Measurements from ENCODE around the gene SULT1C3. TPM values are rescaled to one million over a fixed set of nuclear protein-coding genes. Genes with fewer than 3 reads are reported as not detected.

The SULT1C3 gene
- total RNA-seq, 2 donors from 2014 or later = not detected

DNA sequence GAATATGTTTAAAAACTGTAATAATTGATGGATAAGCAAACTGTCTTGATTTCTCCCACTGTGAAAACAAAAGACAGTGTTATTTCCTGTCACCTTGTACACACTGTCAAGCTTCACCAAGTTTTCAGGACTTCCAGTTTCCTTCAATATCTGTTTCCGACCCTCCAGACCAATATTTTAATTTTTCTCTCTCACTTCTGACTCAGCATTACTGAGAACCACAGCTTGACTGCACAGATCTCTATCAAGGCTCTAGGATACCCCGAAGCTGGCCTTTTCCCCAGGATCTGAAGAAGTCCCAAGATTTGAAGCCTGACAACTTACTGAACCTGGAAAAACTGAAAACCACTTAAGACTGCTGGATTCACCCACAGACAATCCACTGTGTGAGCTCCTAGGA lies 13.2 kb upstream of the SULT1C3 start:
- ATAC-seq (replicated peaks) = no peak
- H3K36me3 Mint-ChIP-seq (ENCODE audit: low read depth) = no peaks in the 10 kb centered on the region
- no peak overlapping the region for H3K27ac Mint-ChIP-seq
- H3K4me3 Mint-ChIP-seq = no peak overlapping the region
- peaks cover 15% of the 10 kb centered on the region for H3K9me3 Mint-ChIP-seq
- peaks cover 39% of the 10 kb centered on the region for H3K27me3 Mint-ChIP-seq
- H3K4me1 Mint-ChIP-seq = no peaks in the 10 kb centered on the region

DNA sequence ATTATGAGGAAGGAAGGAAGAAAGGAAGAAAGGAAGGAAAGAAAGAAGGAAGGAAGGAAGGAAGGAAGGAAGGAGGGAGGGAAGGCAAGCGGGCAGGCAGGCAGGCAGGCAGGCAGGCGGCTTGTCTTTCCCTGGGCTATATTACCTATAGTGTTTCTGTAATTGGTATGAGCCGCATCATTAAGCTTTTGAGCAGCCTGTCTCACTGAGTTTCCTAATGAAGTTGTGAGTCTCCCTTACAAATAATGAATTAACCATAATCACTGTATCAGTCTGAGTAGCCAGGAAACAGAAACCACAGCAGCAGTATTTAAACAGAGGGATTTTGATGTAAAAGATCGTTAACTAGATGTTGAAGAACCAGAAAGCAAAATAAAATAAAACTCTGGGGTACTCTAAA lies 11.8 kb upstream of the SULT1C3 start:
- H3K4me3 Mint-ChIP-seq = no peak overlapping the region
- H3K9me3 Mint-ChIP-seq = peaks cover 9% of the 10 kb centered on the region
- H3K36me3 Mint-ChIP-seq (ENCODE audit: low read depth) = no peaks in the 10 kb centered on the region
- no peaks in the 10 kb centered on the region for H3K4me1 Mint-ChIP-seq
- no peak for ATAC-seq (replicated peaks)
- H3K27ac Mint-ChIP-seq = no peak overlapping the region
- peaks cover 37% of the 10 kb centered on the region for H3K27me3 Mint-ChIP-seq

DNA sequence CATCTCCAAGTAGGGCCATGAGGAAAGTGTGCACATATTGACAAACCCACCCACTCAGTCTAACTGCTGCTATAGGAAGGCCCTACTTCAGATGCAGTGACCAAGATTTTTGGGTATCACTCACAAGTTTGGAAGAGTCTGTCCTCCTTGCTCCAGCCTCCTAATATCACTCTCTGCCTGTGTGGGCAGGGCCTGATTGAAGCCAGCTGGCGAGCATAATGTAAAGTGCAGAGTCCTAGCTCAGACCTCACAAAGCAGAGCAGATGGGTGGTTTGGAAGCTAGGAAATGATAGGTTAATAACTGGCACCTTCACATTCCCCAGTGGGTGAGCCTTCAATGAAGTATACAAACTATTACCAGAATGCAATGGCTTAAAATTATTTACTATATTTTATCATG lies 11.2 kb upstream of the SULT1C3 start:
- no peak for ATAC-seq (replicated peaks)
- Mint-ChIP-seq H3K27me3 (peaks cover 33% of the 10 kb centered on the region), H3K4me1 (no peaks in the 10 kb centered on the region), H3K36me3 (ENCODE audit: low read depth) (no peaks in the 10 kb centered on the region), H3K27ac (no peak overlapping the region), H3K4me3 (no peak overlapping the region), H3K9me3 (peaks cover 5% of the 10 kb centered on the region)

DNA sequence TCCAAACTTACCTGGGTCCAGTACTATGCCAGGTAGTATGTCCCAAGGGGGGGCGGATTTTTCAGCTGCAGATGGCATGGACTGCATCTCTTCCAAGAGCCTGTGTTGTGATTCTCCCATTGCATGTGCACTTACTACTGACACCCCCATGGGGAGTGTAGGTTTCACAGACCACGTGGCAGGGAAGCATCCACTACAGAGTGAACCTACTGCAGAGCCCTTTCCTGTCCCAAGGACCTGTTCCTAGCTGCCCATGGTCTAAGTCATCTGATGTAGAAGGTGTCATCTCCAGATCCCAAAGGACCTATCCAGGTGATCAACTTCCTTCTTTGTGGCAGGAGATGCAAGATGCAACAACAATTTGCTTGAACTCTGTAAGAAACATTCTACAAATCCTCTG lies 9.9 kb upstream of the SULT1C3 start:
- Mint-ChIP-seq H3K4me3 (no peak overlapping the region), H3K27ac (no peak overlapping the region), H3K9me3 (no peaks in the 10 kb centered on the region), H3K36me3 (ENCODE audit: low read depth) (no peaks in the 10 kb centered on the region), H3K27me3 (peaks cover 27% of the 10 kb centered on the region), H3K4me1 (no peaks in the 10 kb centered on the region)
- no peak for ATAC-seq (replicated peaks)

DNA sequence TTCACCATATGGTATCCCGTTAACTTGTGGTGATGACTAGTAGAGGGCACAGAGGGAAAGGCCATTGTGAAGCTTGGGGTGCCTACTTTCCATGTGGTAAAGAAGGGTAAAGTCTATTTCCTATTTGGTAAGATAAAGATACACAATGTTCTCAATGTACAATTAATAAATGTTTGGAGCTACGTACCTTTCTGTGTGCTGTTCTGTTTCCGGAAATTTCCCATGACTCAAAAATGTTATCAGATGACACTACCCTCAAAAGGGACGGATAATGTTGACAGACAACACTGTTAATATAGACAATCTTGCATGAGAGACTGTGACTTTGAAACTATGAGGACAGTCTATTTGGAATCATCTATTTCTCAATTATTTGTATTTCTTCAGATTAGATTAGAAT lies 4.2 kb upstream of the SULT1C3 start:
- Mint-ChIP-seq H3K4me1 (no peaks in the 10 kb centered on the region), H3K9me3 (no peaks in the 10 kb centered on the region), H3K27ac (no peak overlapping the region), H3K27me3 (peaks cover 6% of the 10 kb centered on the region), H3K36me3 (ENCODE audit: low read depth) (no peaks in the 10 kb centered on the region), H3K4me3 (no peak overlapping the region)
- ATAC-seq (replicated peaks) = no peak

DNA sequence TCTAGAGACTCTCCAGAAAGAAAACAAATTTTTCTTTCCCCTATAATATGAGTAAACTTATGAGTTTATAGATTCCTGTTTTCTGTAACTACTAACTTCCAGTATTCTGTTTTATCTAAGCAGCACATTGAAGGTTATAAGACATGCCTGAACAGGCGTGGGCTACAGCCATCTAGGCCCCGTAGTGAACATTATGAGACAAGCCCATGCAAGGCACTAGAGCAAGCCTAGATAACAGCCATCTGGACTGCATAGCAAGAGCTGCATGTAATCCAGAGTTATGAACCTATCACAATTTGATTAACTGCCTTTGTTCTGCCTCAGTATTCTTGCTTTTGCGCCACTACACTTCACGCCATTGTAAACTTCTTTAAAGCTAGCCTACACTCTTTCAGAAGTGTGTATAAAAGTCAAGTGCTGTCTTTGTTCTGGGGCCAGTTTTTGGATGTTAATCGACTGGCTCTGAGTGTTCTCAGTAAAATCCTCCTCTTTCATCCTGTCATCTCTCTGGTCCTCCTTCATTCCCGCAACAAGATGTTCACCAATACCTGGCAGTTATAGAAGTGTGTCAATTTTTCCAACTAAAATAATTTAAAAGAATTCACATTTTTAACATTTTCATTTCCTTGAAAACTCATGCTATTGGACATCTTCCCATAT lies 3.0 kb upstream of the SULT1C3 start:
- peaks cover 3% of the 10 kb centered on the region for H3K27me3 Mint-ChIP-seq
- H3K36me3 Mint-ChIP-seq (ENCODE audit: low read depth) = no peaks in the 10 kb centered on the region
- H3K27ac Mint-ChIP-seq = no peak overlapping the region
- H3K9me3 Mint-ChIP-seq = no peaks in the 10 kb centered on the region
- ATAC-seq (replicated peaks) = no peak
- H3K4me3 Mint-ChIP-seq = no peak overlapping the region
- no peaks in the 10 kb centered on the region for H3K4me1 Mint-ChIP-seq

DNA sequence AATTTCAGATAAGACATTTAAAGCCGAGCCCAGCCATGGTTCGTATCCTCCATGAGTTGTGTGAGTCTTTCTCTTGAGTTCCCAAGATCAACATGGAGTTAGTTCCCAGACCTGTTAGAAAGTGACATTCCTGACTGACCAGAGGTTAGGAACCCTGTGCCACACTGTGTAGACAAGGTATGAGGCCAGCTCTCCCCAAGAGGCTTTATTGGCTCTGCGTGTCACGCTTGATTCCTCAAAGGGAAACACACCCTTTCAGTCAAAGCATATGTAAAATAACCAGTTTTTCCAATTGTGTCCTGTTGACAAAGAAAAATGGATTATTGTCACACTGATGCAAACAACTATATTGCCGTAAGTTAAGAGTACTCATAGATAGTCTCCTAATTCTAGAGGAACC lies 1.2 kb downstream of the SULT1C3 start:
- Mint-ChIP-seq H3K27ac (no peak overlapping the region), H3K9me3 (peaks cover 3% of the 10 kb centered on the region), H3K4me1 (no peaks in the 10 kb centered on the region), H3K4me3 (no peak overlapping the region), H3K36me3 (ENCODE audit: low read depth) (no peaks in the 10 kb centered on the region), H3K27me3 (peaks cover 8% of the 10 kb centered on the region)
- ATAC-seq (replicated peaks) = no peak

DNA sequence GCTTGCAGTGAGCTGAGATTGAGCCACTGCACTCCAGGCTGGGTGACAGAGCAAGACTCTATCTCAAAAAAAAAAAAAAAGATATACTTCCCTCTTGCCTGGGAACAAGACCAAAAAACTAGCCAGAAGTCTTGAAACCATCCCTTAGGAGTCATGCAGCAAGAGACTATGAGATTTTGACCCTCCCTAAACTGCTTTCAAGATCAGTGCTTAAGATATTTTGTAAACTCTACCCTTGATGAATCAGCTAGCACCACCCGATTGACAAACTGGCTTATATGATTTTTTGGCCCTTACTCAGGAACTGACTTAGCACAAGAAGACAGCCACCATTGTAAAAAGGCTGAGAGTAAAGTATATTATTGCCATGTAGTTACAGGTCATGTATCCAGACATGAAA lies 3.8 kb downstream of the SULT1C3 start:
- no peak overlapping the region for H3K27ac Mint-ChIP-seq
- no peak overlapping the region for H3K4me3 Mint-ChIP-seq
- peaks cover 21% of the 10 kb centered on the region for H3K27me3 Mint-ChIP-seq
- no peak for ATAC-seq (replicated peaks)
- no peaks in the 10 kb centered on the region for H3K4me1 Mint-ChIP-seq
- H3K9me3 Mint-ChIP-seq = peaks cover 6% of the 10 kb centered on the region
- no peaks in the 10 kb centered on the region for H3K36me3 Mint-ChIP-seq (ENCODE audit: low read depth)

DNA sequence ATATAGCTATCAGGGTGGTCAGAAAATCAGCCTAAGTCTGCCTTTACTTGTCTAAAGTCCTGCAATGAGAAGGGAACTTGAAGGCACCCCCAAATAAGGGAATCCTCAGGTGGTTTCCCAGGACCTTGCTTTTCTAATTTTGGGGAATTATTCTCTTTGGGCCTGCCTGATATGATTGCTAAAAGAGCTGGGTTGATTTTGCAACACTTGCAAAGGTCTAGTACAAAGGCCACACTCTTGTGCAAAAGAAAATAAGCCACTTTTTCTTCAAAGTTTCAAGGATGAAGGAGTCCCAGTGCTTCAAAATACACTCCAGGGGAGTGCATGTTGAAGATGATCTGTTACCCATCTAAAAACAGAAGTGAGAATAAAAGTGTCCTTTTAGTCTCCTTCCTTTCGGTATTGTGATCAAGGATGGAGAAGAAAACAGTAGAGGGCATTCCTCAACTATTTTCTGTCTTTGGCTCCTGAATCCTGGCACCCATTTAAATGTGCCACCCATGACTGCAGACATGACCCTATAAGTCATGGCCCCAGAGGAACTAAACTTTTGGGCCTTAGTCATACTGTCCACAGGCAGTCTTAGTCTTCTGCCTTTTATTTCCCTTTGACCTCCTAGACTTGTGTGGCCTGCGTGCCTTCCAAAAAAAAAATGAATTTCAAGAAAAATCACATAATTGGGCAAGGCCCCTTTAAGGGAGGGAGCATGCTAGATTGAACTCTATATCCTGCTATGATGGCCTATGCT lies 5.1 kb downstream of the SULT1C3 start:
- peaks cover 6% of the 10 kb centered on the region for H3K9me3 Mint-ChIP-seq
- H3K36me3 Mint-ChIP-seq (ENCODE audit: low read depth) = no peaks in the 10 kb centered on the region
- ATAC-seq (replicated peaks) = no peak
- no peak overlapping the region for H3K4me3 Mint-ChIP-seq
- H3K27me3 Mint-ChIP-seq = peaks cover 21% of the 10 kb centered on the region
- H3K4me1 Mint-ChIP-seq = no peaks in the 10 kb centered on the region
- no peak overlapping the region for H3K27ac Mint-ChIP-seq

DNA sequence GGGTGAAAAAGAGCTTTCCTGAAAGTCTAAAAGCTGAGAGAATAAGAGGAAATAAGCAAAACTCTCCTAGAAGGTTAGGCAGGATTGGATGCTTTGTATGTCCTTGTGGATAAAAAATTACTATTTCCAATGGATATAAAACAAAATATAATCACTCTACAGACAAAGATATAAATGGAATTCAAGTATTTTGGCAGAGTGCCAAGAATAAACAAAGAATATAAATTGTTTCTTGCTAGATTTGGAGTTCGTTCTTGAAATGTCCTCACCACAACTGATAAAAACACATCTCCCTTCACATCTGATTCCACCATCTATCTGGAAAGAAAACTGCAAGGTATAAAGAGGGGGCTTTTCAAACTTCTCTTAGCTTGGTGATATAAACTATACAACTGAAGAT lies 13.3 kb downstream of the SULT1C3 start:
- H3K4me3 Mint-ChIP-seq = no peak overlapping the region
- peaks cover 8% of the 10 kb centered on the region for H3K27me3 Mint-ChIP-seq
- H3K4me1 Mint-ChIP-seq = no peaks in the 10 kb centered on the region
- no peaks in the 10 kb centered on the region for H3K9me3 Mint-ChIP-seq
- H3K36me3 Mint-ChIP-seq (ENCODE audit: low read depth) = no peaks in the 10 kb centered on the region
- no peak for ATAC-seq (replicated peaks)
- H3K27ac Mint-ChIP-seq = no peak overlapping the region

DNA sequence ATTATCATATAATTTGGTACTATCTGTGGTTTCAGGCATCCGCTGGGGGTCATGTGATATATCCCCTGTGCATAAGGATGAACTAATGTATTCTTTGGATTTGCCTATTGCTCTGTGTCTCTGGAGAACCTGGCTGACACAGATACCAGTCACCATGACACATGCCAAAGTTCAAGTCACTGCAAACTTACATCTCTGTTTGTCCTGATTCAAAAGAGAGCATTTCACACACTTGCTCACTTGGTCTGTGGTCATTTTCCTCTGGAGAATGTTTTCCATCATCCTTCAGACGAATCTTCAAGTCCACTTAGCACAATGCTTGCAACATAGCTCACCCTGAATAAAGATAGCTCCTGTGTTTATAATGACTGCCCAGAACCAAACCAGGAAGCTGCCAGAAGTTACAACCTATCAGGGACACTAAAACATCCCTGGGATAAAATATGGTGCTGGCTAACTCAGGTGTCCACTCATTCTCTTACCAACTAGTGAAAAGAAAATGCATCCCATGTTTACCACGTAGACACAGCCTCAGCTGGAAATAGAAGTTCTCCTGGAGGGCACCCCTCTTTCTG lies 18.1 kb downstream of the SULT1C3 start:
- Mint-ChIP-seq H3K9me3 (no peaks in the 10 kb centered on the region), H3K4me1 (no peaks in the 10 kb centered on the region), H3K4me3 (no peak overlapping the region), H3K27ac (no peak overlapping the region), H3K27me3 (peaks cover 12% of the 10 kb centered on the region), H3K36me3 (ENCODE audit: low read depth) (no peaks in the 10 kb centered on the region)
- ATAC-seq (replicated peaks) = no peak

DNA sequence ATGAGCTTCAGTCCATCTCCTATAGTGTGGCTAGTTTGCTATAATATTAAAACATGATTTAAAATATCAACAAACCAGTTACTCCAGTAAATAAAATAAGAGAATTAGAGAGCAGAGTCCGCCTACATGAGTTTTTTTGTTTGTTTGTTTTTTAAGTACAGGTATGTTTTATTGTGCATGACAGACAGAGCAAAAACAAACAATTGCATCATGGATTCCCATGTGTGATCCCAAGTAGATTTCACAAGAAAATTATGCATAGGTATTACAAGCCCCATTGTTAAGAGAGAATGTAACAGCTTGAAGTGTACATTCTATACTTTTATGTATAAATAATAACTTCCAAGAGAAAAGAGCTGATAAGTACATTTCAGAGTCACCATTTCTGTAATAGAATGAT lies 21.0 kb downstream of the SULT1C3 start:
- no peaks in the 10 kb centered on the region for H3K9me3 Mint-ChIP-seq
- no peaks in the 10 kb centered on the region for H3K36me3 Mint-ChIP-seq (ENCODE audit: low read depth)
- H3K27ac Mint-ChIP-seq = no peak overlapping the region
- no peak overlapping the region for H3K4me3 Mint-ChIP-seq
- ATAC-seq (replicated peaks) = no peak
- no peaks in the 10 kb centered on the region for H3K4me1 Mint-ChIP-seq
- H3K27me3 Mint-ChIP-seq = peaks cover 11% of the 10 kb centered on the region

DNA sequence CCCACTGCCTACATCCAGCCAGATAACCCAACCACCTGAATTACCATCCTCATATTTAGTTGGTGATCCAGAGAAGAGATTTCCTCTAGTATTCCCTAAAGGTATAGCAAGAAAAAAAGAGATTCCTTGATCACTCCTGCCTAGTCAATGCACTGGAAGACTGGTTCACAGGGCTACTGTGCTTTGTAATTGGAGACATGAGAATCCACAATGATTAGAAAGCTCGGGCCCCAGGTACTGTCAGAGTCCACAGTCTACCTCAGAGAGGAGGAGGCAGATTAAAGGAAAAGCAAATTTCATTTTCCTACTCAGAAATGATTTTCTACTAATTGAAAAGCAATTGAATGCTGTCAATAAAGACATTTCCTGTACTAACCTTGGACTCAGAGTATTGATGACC lies 22.3 kb downstream of the SULT1C3 start:
- H3K4me3 Mint-ChIP-seq = no peak overlapping the region
- H3K27ac Mint-ChIP-seq = no peak overlapping the region
- no peaks in the 10 kb centered on the region for H3K4me1 Mint-ChIP-seq
- H3K9me3 Mint-ChIP-seq = no peaks in the 10 kb centered on the region
- ATAC-seq (replicated peaks) = no peak
- peaks cover 14% of the 10 kb centered on the region for H3K27me3 Mint-ChIP-seq
- no peaks in the 10 kb centered on the region for H3K36me3 Mint-ChIP-seq (ENCODE audit: low read depth)

DNA sequence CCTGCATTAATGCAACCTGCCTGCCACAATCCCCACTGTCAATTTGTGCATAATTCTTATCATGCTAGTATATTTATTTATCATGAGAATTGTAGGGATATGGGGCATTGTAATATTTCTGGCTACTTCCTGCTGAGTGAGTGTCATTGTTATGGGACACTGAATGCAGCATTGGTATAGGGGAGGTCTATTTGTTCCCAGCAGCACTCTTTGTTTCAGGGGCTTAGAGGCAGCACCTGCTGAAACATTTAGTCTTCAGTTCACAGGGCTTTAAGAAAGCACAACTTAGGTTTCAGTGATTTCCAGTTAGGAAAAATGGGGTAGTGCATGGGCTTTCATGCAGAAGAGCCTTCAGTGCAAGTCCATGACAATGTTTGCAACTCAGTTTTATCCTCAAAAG lies 23.6 kb downstream of the SULT1C3 start:
- peaks cover 14% of the 10 kb centered on the region for H3K27me3 Mint-ChIP-seq
- H3K9me3 Mint-ChIP-seq = no peaks in the 10 kb centered on the region
- H3K4me3 Mint-ChIP-seq = no peak overlapping the region
- H3K36me3 Mint-ChIP-seq (ENCODE audit: low read depth) = no peaks in the 10 kb centered on the region
- H3K27ac Mint-ChIP-seq = no peak overlapping the region
- ATAC-seq (replicated peaks) = no peak
- no peaks in the 10 kb centered on the region for H3K4me1 Mint-ChIP-seq

DNA sequence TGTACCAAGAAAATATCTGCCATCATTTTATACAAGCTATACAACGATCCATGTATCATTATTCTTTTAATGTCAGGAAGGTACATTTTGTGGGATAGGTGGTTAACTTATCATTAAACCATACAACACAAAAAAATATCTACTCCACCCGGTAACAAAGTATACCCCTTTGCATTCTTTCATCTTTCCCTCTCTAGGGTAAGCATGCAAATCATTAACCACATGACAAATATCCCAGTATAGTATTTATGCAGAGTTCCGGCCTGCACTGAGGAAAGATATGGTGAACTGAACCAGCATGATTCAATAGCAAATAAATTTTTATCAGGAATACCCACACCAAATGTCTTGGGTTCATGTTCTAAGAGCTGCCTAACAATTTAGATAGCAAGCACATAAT lies 26.4 kb downstream of the SULT1C3 start:
- H3K36me3 Mint-ChIP-seq (ENCODE audit: low read depth) = no peaks in the 10 kb centered on the region

More for the DNA sequence above, 26.4 kb downstream of the SULT1C3 start:
- no peaks in the 10 kb centered on the region for H3K4me1 Mint-ChIP-seq
- H3K27ac Mint-ChIP-seq = no peak overlapping the region
- no peak for ATAC-seq (replicated peaks)
- no peak overlapping the region for H3K4me3 Mint-ChIP-seq
- peaks cover 17% of the 10 kb centered on the region for H3K27me3 Mint-ChIP-seq
- no peaks in the 10 kb centered on the region for H3K9me3 Mint-ChIP-seq

Measured in activated T-helper 17 cell treated with anti-CD3 and anti-CD28 coated beads, Interleukin-2, amount 50 U/mL, for 72 hours (primary cell).